PC-3 (cell line): ENCODE data around the gene TSHZ2.

Experiments used
- EZH2 ChIP-seq: fragments of 300-600 bp; sonication (generic); IDR thresholded peaks from one replicate; pipeline ENCODE4 v1.6.1; 2017; ENCODE audit warnings: antibody characterized with exemption, mild to moderate bottlenecking, low read length; ENCODE audit not compliant: unreplicated experiment
- EZH2phosphoT487 ChIP-seq: fragments of 300-600 bp; sonication (generic); IDR thresholded peaks from 2 replicates; pipeline ENCODE4 v1.6.1; 2018; ENCODE audit warnings: mild to moderate bottlenecking, antibody characterized with exemption, low read length, borderline replicate concordance
- TF ChIP-seq, protein P1 (sequence below): fragments of 300-600 bp; sonication (generic); conservative IDR thresholded peaks from 2 replicates; pipeline ENCODE4 v1.5.1; 2017; ENCODE audit warnings: antibody characterized with exemption, low read depth, mild to moderate bottlenecking, low read length

DNA sequence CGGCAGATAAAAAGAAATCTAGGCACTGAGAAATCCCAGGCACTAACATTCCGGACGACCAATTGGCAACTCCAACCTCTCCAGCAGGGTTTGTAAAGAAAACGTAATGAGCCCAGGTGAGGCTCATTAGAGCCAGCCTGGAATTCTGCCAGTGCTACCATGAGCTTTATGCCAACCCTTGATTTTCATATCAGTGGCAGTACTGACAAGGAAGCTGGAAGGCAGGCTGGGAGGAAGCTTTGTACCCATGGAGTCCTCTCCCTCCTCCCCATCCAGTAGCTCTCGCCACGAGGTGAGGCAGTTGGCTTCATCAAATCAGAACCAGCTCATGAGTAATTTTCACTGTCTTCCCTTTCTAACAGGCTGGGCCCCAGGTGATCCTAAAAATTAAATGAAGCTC, 371.3 kb downstream of the TSHZ2 start:
- TF ChIP-seq, protein P1, sequence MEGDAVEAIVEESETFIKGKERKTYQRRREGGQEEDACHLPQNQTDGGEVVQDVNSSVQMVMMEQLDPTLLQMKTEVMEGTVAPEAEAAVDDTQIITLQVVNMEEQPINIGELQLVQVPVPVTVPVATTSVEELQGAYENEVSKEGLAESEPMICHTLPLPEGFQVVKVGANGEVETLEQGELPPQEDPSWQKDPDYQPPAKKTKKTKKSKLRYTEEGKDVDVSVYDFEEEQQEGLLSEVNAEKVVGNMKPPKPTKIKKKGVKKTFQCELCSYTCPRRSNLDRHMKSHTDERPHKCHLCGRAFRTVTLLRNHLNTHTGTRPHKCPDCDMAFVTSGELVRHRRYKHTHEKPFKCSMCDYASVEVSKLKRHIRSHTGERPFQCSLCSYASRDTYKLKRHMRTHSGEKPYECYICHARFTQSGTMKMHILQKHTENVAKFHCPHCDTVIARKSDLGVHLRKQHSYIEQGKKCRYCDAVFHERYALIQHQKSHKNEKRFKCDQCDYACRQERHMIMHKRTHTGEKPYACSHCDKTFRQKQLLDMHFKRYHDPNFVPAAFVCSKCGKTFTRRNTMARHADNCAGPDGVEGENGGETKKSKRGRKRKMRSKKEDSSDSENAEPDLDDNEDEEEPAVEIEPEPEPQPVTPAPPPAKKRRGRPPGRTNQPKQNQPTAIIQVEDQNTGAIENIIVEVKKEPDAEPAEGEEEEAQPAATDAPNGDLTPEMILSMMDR = no peak
- no peak for TF ChIP-seq EZH2
- no peak for TF ChIP-seq EZH2phosphoT487
